HFFc6 (cell line): ENCODE measurements around the gene CTSF. TPM values are rescaled to one million over a fixed set of nuclear protein-coding genes. Genes with fewer than 3 reads are reported as not detected.
"Not testable (repeated sequence)": the region's sequence is repeated elsewhere in the genome, so short reads cannot be mapped to it uniquely, and the experiment has no call there.

ENCODE experiments used
- DNase-seq: peaks from one replicate; pipeline ENCODE4 v3.0.0-alpha.2; 2018
- H3K27ac Mint-ChIP-seq: 2 replicates; pipeline ENCODE4 v1.8.0; 2020; ENCODE audit warnings: mild to moderate bottlenecking, mixed read lengths
- H3K27me3 Mint-ChIP-seq: 2 replicates; pipeline ENCODE4 v1.8.0; 2021; ENCODE audit warnings: mild to moderate bottlenecking, moderate library complexity, mixed read lengths; ENCODE audit not compliant: insufficient read depth
- H3K36me3 Mint-ChIP-seq: 2 replicates; pipeline ENCODE4 v1.8.0; 2021; ENCODE audit warnings: low read depth, mixed read lengths
- H3K4me1 Mint-ChIP-seq: 2 replicates; pipeline ENCODE4 v1.8.0; 2020; ENCODE audit warnings: low read depth, mixed read lengths
- H3K4me3 Mint-ChIP-seq: 2 replicates; pipeline ENCODE4 v1.8.0; 2020; ENCODE audit warnings: mild to moderate bottlenecking, moderate library complexity, mixed read lengths
- H3K9me3 Mint-ChIP-seq: 2 replicates; pipeline ENCODE4 v1.8.0; 2020; ENCODE audit warnings: mild to moderate bottlenecking, mixed read lengths
- total RNA-seq, 6 experiments: library from RNA; stranded (reverse); fragmentation: NEBNext Ultra II Directional; extraction: Animal tissue kit (Norgen Biotek cat#: 25700); gene quantifications; 2 replicates in 1 of 6; 3 replicates in 5 of 6; pipeline ENCODE4 v1.2.3, GENCODE V29; 2021
- TF ChIP-seq, protein P1 (sequence below): fragments of 200-600 bp; sonication (generic); IDR thresholded peaks from 2 replicates; pipeline ENCODE4 v1.5.0; 2021; ENCODE audit warnings: antibody characterized with exemption, mild to moderate bottlenecking

Gene CTSF
- total RNA-seq, 6 experiments from 2014 or later: 5.2 to 20.0 (median 6.6) TPM

DNA sequence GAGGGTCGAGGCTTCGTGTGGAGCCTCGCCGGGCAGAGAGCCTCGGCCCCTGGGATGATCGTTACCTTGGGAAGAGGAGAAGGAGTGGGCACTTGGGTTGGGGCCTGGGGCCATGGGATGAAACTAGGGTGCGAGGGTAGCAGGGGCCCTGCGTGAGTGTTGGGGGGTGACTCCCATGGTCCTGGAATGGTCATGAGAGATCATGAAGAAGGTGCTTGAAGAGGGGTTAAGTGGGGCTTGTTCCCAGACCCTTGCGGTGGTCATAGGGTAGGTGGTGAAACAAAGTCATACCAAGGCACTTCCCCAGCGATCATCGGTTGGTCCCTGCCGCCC, 24.9 kb upstream of the CTSF start:
- Mint-ChIP-seq H3K4me1 (peaks cover 14% of the 10 kb centered on the region), H3K27ac (peak overlapping the region; percentile 96), H3K9me3 (no peaks in the 10 kb centered on the region), H3K27me3 (peaks cover 3% of the 10 kb centered on the region; the same call in 1 of the 2 replicates), H3K4me3 (peak overlapping the region; percentile 99), H3K36me3 (peaks cover 4% of the 10 kb centered on the region; the same call in 1 of the 2 replicates)
- TF ChIP-seq, protein P1, sequence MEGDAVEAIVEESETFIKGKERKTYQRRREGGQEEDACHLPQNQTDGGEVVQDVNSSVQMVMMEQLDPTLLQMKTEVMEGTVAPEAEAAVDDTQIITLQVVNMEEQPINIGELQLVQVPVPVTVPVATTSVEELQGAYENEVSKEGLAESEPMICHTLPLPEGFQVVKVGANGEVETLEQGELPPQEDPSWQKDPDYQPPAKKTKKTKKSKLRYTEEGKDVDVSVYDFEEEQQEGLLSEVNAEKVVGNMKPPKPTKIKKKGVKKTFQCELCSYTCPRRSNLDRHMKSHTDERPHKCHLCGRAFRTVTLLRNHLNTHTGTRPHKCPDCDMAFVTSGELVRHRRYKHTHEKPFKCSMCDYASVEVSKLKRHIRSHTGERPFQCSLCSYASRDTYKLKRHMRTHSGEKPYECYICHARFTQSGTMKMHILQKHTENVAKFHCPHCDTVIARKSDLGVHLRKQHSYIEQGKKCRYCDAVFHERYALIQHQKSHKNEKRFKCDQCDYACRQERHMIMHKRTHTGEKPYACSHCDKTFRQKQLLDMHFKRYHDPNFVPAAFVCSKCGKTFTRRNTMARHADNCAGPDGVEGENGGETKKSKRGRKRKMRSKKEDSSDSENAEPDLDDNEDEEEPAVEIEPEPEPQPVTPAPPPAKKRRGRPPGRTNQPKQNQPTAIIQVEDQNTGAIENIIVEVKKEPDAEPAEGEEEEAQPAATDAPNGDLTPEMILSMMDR: no peak
- DNase-seq: no peak

DNA sequence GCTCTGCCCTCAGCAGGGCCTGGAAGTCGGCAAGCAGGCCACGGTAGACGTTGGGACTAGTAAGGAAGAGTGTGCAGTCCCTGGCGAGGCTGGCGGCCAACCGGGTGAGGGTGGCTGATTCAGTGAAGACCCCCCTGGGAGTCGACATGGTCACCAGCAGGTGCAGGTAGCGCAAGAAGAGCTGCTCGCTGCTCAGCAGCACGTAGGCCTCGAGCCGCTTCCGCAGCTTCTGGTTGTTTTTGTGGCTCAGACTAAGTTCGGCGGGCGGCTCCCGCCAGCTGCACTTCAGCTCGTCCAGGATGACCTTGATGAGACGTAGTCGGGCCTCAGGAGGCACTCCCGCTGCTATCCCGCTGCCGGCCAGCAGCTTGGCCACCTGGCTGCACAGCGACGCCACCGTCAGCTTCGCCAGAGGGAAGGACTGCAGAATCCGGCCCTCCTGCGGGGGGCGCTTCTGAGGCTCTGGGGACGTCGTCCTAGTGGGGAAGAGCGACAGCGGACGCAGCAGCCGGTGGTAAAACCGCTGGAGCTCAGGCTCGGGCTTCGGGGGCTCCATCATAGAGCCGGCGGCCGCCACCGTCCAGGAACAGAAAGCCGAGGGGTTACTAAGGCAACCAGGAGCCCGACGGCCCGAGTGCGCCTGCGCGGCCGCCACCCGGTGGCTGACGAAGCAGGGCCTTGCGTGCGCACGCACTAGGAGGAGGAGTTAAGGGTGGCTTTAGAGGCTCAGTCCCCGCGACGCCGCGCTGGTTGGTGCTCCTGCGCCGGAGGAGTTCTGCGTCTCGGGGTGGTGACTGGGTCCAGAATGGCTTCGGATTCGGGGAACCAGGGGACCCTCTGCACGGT, 24.3 kb upstream of the CTSF start, which contains the start of the genes CCDC87 and CCS:
Gene CCDC87, minus strand, starts transcription at position 607 of the 846 bp plus-strand sequence. Its CDS starts 48 bp downstream, at position 559.
Gene CCS, plus strand, starts transcription at position 729 of the 846 bp plus-strand sequence. Its CDS starts 77 bp downstream, at position 806.
- H3K4me1 Mint-ChIP-seq: peaks cover 14% of the 10 kb centered on the region
- peak; percentile 95 for DNase-seq
- H3K27me3 Mint-ChIP-seq: peaks cover 3% of the 10 kb centered on the region; the same call in 1 of the 2 replicates
- H3K4me3 Mint-ChIP-seq: peak within 1 kb of the TSS; percentile 99
- peaks cover 4% of the 10 kb centered on the region; the same call in 1 of the 2 replicates for H3K36me3 Mint-ChIP-seq
- TF ChIP-seq, protein P1: peak; percentile 80
- no peaks in the 10 kb centered on the region for H3K9me3 Mint-ChIP-seq
- peak within 1 kb of the TSS; percentile 96 for H3K27ac Mint-ChIP-seq

DNA sequence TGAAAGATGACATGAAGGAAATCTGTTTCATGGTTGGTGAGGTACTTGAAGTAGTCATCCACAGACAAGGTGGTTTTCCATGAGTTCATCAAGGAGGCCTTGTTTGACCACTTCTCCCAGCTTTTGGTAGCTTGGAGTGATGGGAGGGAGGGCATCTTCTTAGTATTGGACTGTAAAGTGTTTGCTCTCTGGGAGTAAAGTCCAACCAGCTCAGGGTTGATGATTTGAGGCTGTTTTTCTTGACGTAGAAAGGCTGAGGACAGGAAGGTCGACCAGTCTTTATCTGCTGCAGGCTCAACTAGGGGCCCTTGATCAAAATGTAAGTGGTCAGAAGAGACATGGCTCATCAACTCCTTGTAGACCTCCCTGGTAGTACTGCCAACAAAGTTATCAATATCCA, 22.8 kb upstream of the CTSF start:
- DNase-seq: no peak
- Mint-ChIP-seq H3K4me1 (peaks cover 14% of the 10 kb centered on the region), H3K27me3 (peaks cover 3% of the 10 kb centered on the region), H3K9me3 (no peaks in the 10 kb centered on the region), H3K4me3 (no peak overlapping the region), H3K27ac (no peak overlapping the region), H3K36me3 (peaks cover 4% of the 10 kb centered on the region; the same call in 1 of the 2 replicates)
- TF ChIP-seq, protein P1: no peak

DNA sequence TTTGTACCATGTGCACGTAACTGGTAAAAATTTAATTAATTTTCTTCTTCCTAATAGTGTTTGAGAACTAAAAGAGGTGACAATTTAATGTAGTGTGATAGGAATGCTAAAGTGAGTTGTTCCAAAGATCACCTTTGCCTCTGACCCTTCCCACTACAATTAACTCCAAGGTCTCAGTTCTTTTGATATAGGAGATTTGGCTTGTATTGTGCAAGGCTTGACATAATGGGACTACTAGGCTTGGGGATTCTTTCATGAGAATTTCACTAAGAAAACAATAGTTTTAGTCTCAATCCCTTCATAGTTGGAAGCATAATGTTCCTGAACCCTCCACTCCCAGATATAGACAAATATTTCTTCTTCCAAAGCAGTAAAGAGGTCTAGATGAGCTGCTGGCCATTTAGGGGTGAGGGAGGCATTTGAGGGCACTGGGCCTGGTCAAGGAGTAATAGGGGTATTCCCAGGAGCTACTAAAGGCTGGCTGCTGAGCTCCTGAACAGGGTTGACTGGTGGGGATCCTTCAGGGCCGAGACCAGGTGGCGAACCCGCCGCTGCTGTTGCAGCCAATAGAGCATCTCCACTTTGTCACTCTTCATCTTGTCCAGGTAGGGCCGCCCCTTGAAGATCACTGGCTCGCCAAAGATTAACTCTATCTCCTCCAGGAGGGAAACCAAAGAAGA, 21.7 kb upstream of the CTSF start:
- Mint-ChIP-seq H3K27ac (no peak overlapping the region), H3K27me3 (peaks cover 7% of the 10 kb centered on the region), H3K4me3 (no peak overlapping the region), H3K36me3 (peaks cover 4% of the 10 kb centered on the region; the same call in 1 of the 2 replicates), H3K9me3 (no peaks in the 10 kb centered on the region), H3K4me1 (peaks cover 14% of the 10 kb centered on the region)
- DNase-seq: no peak
- TF ChIP-seq, protein P1: no peak

DNA sequence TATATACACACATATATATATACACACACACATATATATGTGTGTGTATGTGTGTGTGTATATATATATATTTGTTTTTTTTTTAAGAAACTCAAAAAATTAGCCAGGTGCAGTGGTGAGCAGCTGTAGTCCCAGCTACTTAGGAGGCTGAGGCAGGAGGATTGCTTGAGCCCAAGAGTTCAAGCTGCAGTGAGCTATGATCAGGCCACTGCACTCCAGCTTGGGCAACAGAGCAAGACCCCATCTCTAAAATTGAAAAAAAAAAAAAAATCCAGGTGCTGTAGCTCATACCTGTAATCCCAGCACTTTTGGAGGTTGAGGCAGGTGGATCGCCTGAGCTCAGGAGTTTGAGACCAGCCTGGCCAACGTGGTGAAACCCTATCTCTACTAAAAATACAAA, 20.9 kb upstream of the CTSF start:
- H3K9me3 Mint-ChIP-seq, H3K4me3 Mint-ChIP-seq, DNase-seq, H3K36me3 Mint-ChIP-seq, H3K27ac Mint-ChIP-seq: not testable (repeated sequence)
- H3K4me1 Mint-ChIP-seq: peaks cover 14% of the 10 kb centered on the region
- peaks cover 12% of the 10 kb centered on the region for H3K27me3 Mint-ChIP-seq
